Lower lobe of right lung (tissue), 2 donors: ENCODE results near the gene EXOC3L4. TPM values are rescaled to one million over a fixed set of nuclear protein-coding genes. Genes with fewer than 3 reads are reported as not detected.
A peak's percentile ranks its signal among the peaks of the same experiment; 100 is the strongest.

Experiments
- ATAC-seq, 2 donors: fragments of 200-7000 bp; cut with Tn5 transposase; one replicate each; pipeline ENCODE4 v1.9.1; 2020 to 2022; ENCODE audit warnings: mild to moderate bottlenecking in 2 of 2, moderate library complexity in 2 of 2
- DNase-seq: peaks from one replicate; pipeline ENCODE4 v3.0.0-alpha.2; 2020
- H3K27ac ChIP-seq: fragments of 200-600 bp; one replicate; pipeline ENCODE4 v1.8.0; 2022
- H3K27me3 ChIP-seq: fragments of 200-600 bp; one replicate; pipeline ENCODE4 v1.8.0; 2022; ENCODE audit warnings: low read depth
- H3K36me3 ChIP-seq: fragments of 200-600 bp; one replicate; pipeline ENCODE4 v1.8.0; 2022; ENCODE audit warnings: mild to moderate bottlenecking
- H3K4me1 ChIP-seq: fragments of 200-600 bp; one replicate; pipeline ENCODE4 v1.8.0; 2022
- H3K4me3 ChIP-seq: fragments of 200-600 bp; one replicate; pipeline ENCODE4 v1.8.0; 2022; ENCODE audit warnings: mild to moderate bottlenecking
- H3K9me3 ChIP-seq: fragments of 200-600 bp; one replicate; pipeline ENCODE4 v1.8.0; 2022
- CTCF ChIP-seq: fragments of 200-600 bp; IDR thresholded peaks from one replicate; pipeline ENCODE4 v1.8.0; 2022; ENCODE audit warnings: antibody characterized with exemption, mild to moderate bottlenecking
- intact Hi-C: fragments of 100-400 bp; cut with DNase I; formaldehyde crosslinking; loops from one replicate; pipeline ENCODE4 v1.11.0; 2022
- total RNA-seq: library from RNA; stranded (reverse); fragmentation: NEBNext Ultra II Directional; extraction: Animal tissue kit (Norgen Biotek cat#: 25700); gene quantifications from one replicate; pipeline ENCODE4 v1.2.1, GENCODE V29; 2021
- donor health status: DM: no; HTN: yes; CAD: no; lungs with severe emphysema.

Gene EXOC3L4
- total RNA-seq, 1 donor from 2014 or later, result 3.6 TPM

GRCh38 chr14:103086771-103087342 lies 7.7 kb upstream of the EXOC3L4 start:
- intact Hi-C loops, result no loop called here
- Histone ChIP-seq H3K27me3 (peaks cover 33% of the 10 kb centered on the region), H3K4me3 (no peak overlapping the region), H3K36me3 (no peaks in the 10 kb centered on the region), H3K27ac (no peak overlapping the region), H3K9me3 (no peaks in the 10 kb centered on the region), H3K4me1 (peaks cover 7% of the 10 kb centered on the region)
- ATAC-seq (no peak), DNase-seq (peak; percentile 41)
- TF ChIP-seq CTCF, result no peak

GRCh38 chr14:103087343-103087835 lies 7.1 kb upstream of the EXOC3L4 start:
- ATAC-seq (no peak), DNase-seq (peak; percentile 44)
- intact Hi-C loops, result no loop called here
- no peak for TF ChIP-seq CTCF
- Histone ChIP-seq H3K9me3 (no peaks in the 10 kb centered on the region), H3K4me3 (no peak overlapping the region), H3K27ac (no peak overlapping the region), H3K36me3 (no peaks in the 10 kb centered on the region), H3K4me1 (peaks cover 7% of the 10 kb centered on the region), H3K27me3 (peaks cover 33% of the 10 kb centered on the region)

- no peak for TF ChIP-seq CTCF
- Histone ChIP-seq H3K36me3 (no peaks in the 10 kb centered on the region), H3K27ac (no peak overlapping the region), H3K27me3 (peaks cover 30% of the 10 kb centered on the region), H3K4me3 (no peak overlapping the region), H3K4me1 (peaks cover 7% of the 10 kb centered on the region), H3K9me3 (no peaks in the 10 kb centered on the region)
- ATAC-seq, result no peak
- no peak for DNase-seq
- intact Hi-C loops, result no loop called here
Measured at GRCh38 chr14:103088921-103089320, 5.6 kb upstream of the EXOC3L4 start.

GRCh38 chr14:103089386-103090335 lies 4.9 kb upstream of the EXOC3L4 start:
- no peak for TF ChIP-seq CTCF
- peaks cover 10% of the 10 kb centered on the region for H3K4me1 ChIP-seq
- H3K27ac ChIP-seq, result no peak overlapping the region
- DNase-seq (no peak), ATAC-seq (no peak)
- H3K4me3 ChIP-seq, result no peak overlapping the region
- no peaks in the 10 kb centered on the region for H3K9me3 ChIP-seq
- H3K36me3 ChIP-seq, result no peaks in the 10 kb centered on the region
- peaks cover 22% of the 10 kb centered on the region for H3K27me3 ChIP-seq
- intact Hi-C loops, result no loop called here

GRCh38 chr14:103090481-103091020 lies 4.0 kb upstream of the EXOC3L4 start:
- no peak overlapping the region for H3K27ac ChIP-seq
- no peak for ATAC-seq
- no peak for TF ChIP-seq CTCF
- H3K36me3 ChIP-seq, result no peaks in the 10 kb centered on the region
- no peak for DNase-seq
- H3K9me3 ChIP-seq, result no peaks in the 10 kb centered on the region
- peaks cover 13% of the 10 kb centered on the region for H3K4me1 ChIP-seq
- H3K4me3 ChIP-seq, result no peak overlapping the region
- intact Hi-C loops, result no loop called here
- H3K27me3 ChIP-seq, result peaks cover 13% of the 10 kb centered on the region
